DMS 273 (cell line): ENCODE data around the gene PTPRT.
"Not testable (repeated sequence)": the region's sequence is repeated elsewhere in the genome, so short reads cannot be mapped to it uniquely, and the experiment has no call there.

ENCODE experiments used
- DNase-seq: peaks from one replicate; lab custom pipeline; 2025; ENCODE audit not compliant: unreplicated experiment; lab: John Stamatoyannopoulos, UW

The PTPRT gene

GRCh38 chr20:43187476-43188233 is 2.1 kb downstream of the PTPRT start:
- DNase-seq: peak; percentile 80

- no peak for DNase-seq
These were observed 3.4 kb downstream of the PTPRT start for GRCh38 chr20:43186312-43186711.

GRCh38 chr20:43185901-43186300 is 3.8 kb downstream of the PTPRT start:
- DNase-seq: no peak

- DNase-seq: no peak
These were observed 6.1 kb downstream of the PTPRT start for GRCh38 chr20:43183536-43184070.

- peak; percentile 17 for DNase-seq
These were observed 11.6 kb downstream of the PTPRT start for GRCh38 chr20:43178080-43178479.

GRCh38 chr20:43176726-43177125 is 13.0 kb downstream of the PTPRT start:
- no peak for DNase-seq

- no peak for DNase-seq
These were observed 17.8 kb downstream of the PTPRT start for GRCh38 chr20:43171930-43172329.

GRCh38 chr20:43170771-43171170 is 18.9 kb downstream of the PTPRT start:
- no peak for DNase-seq

- DNase-seq: no peak
These were observed 22.1 kb downstream of the PTPRT start for GRCh38 chr20:43167615-43168014.

- no peak for DNase-seq
These were observed 22.7 kb downstream of the PTPRT start for GRCh38 chr20:43167021-43167420.

- DNase-seq: no peak
These were observed 24.1 kb downstream of the PTPRT start for GRCh38 chr20:43165611-43166010.

GRCh38 chr20:43164736-43165135 is 25.0 kb downstream of the PTPRT start:
- not testable (repeated sequence) for DNase-seq

GRCh38 chr20:43161716-43162115 is 28.0 kb downstream of the PTPRT start:
- DNase-seq: no peak

- no peak for DNase-seq
These were observed 28.8 kb downstream of the PTPRT start for GRCh38 chr20:43160941-43161340.

GRCh38 chr20:43159994-43160393 is 29.7 kb downstream of the PTPRT start:
- no peak for DNase-seq

GRCh38 chr20:43155366-43156100 is 34.2 kb downstream of the PTPRT start:
- no peak for DNase-seq

- no peak for DNase-seq
These were observed 37.8 kb downstream of the PTPRT start for GRCh38 chr20:43151901-43152300.

GRCh38 chr20:43151256-43151655 is 38.5 kb downstream of the PTPRT start:
- DNase-seq: no peak

GRCh38 chr20:43140726-43141125 is 49.0 kb downstream of the PTPRT start:
- DNase-seq: no peak

- DNase-seq: no peak
These were observed 51.5 kb downstream of the PTPRT start for GRCh38 chr20:43138061-43138770.

- no peak for DNase-seq
These were observed 52.5 kb downstream of the PTPRT start for GRCh38 chr20:43137160-43137559.

- DNase-seq: no peak
These were observed 65.5 kb downstream of the PTPRT start for GRCh38 chr20:43124241-43124640.
